ENCODE results near the gene LAMP5.

- no peak for TF ChIP-seq CTCF (IDR thresholded peaks at IDR 0.05)
- no peak for TF ChIP-seq POLR2A (IDR thresholded peaks at IDR 0.05)
These were observed 37.8 kb upstream of the LAMP5 start for GRCh38 chr20:9476637-9477036.
